CD4-positive, alpha-beta T cell treated with Interleukin-15 for 4 hours (primary cell): ENCODE data around the gene HNRNPA1L2.
"Not testable (repeated sequence)": the region's sequence is repeated elsewhere in the genome, so short reads cannot be mapped to it uniquely, and the experiment has no call there.

Source experiments
- DNase-seq: peaks from one replicate; pipeline ENCODE4 v3.0.0-alpha.2; 2020; ENCODE audit warnings: low spot score

HNRNPA1L2 gene

DNA sequence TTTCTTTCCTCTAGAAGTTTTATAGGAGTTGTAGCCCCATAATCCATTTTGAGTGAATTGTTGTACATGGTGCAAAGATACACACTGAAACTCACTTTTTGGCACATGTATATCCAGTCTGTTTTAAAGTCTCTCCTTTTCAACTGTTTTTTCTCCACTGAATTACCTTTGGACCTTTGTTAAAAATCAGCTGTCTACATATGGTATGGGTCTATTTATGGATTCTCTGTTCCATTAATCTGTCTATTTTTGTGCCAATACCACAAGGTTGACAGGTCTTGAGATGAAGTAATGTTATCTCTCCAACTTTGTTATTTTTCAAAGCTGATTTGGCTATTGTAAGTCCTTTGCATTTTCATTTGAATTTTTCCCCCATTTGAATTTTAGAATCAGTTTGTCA is 4.7 kb downstream of the HNRNPA1L2 start:
- no peak for DNase-seq

DNA sequence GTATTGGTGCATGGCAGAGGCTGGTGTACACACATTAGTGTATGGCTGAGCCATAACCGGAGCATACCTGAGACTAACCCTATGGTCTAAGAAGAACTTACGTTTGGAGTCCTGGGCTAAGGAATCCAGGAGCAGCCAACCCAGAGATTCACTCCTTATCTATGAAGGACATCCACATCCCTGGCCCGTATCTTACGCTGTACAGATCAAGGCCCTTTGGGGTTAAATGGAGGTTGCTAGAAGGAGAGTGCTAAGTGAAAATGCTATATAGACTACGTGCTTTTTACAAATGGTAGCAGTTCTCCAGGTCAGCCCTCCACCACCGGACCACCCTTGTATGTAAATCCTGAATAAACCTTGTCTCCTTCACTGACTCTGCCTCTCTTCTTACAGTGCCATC is 8.5 kb downstream of the HNRNPA1L2 start:
- DNase-seq, result no peak

DNA sequence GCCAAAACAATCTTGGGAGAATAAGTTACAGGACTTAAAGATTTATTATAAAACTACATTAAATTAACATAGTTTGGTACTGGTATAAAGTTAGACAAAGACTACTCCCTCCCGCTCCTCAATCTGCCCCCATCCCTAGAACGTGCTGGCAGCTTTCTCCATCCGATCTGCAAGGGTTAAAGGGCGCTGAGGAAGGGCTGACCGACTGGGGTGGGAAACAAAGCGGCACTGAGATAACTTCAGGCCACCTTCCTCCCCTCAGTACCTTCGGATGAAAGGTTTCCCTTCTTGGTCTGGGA is 9.6 kb downstream of the HNRNPA1L2 start:
- no peak for DNase-seq

DNA sequence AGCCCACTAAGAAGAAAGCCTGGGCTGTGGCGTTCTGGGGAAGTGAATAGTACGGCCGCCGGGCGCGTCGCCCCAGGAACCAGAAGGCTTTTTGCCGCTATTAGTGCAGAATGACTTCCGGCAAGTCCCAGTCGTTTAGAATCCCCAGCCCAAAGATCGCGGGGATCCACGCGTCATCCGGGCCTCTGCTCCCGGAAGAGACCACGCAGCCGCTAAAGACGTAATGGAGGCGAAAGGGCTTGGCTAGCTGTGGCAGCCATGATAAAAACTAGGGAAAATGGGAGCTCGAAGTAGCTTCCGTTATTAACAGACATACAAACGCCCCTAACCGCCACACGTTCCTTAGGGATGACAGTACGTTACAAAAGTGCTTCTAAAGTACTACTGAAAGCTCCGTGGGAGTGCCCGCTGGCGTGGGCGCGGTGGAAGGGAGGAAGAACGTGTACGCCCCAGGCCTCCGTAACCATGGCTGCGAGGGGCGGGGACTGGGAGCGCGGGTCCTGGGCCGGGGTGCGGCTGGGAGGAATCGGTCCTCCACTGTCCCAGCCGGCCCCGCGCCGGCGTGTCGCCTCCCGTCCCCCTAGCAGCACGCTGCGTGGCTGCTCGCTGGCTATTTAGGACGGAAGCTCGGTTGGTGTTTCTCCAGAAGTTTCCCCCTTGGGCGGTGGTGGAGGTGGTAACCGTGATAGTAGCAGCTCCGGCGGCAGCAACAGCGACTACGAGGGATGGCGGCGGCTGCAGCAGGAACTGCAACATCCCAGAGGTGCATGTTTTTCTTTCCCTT is 10.2 kb downstream of the HNRNPA1L2 start, which contains the start of gene SUGT1:
Gene SUGT1, plus strand, starts transcription at position 641 of the 784 bp plus-strand sequence. Its CDS starts 85 bp downstream, at position 726.
- DNase-seq, result peak; percentile 96

DNA sequence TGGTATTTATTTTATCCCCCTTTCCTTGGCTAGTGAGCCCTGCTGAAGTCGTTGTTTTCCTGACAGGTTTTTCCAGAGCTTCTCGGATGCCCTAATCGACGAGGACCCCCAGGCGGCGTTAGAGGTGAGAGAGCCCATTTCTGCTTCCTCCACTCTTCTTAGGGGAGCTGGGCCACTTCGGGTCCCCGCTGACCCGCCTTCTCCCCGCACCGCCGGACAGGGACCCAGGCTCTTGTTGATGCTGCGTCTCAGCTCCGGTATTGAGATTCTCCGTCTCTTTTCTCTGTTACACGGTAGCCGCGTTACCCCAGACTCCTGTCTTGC is 10.7 kb downstream of the HNRNPA1L2 start:
- DNase-seq, result no peak

DNA sequence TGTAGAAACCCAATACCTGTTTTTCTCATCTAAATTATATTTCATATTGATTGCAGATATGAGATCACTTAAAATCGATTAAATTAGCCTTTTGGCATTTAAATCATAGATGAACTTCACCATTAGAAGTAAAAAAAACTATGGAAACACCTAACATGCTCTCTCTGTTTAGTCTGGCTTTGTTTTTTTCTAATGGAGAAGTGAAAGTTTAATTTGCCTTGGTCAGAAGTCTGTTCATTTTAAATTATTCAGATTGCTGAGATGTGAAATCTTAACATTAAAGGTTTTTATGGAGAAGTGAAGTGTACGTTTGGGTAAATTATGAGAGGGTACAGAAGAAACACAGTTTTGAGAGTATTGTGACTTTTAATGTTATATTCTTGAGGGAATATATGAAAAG is 17.1 kb downstream of the HNRNPA1L2 start:
- no peak for DNase-seq

DNA sequence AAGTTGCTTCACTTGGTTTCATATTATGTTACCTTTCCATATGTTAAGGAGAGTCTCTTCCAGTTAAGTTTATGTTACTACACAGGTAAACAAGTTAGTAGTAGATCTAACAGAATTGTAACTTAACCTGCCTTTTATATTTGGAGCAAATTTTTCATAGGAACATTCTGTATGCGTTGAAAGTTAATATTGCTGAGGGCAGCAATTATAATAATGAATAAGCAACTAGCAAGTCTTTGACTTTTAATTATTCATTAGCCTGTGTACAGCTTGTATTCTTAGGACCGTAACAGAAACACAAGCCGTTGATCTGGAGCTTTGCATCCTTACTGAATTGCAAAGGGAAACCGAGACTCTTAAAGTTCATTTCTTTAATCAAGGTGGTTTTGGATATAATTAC is 22.0 kb downstream of the HNRNPA1L2 start:
- DNase-seq, result no peak

DNA sequence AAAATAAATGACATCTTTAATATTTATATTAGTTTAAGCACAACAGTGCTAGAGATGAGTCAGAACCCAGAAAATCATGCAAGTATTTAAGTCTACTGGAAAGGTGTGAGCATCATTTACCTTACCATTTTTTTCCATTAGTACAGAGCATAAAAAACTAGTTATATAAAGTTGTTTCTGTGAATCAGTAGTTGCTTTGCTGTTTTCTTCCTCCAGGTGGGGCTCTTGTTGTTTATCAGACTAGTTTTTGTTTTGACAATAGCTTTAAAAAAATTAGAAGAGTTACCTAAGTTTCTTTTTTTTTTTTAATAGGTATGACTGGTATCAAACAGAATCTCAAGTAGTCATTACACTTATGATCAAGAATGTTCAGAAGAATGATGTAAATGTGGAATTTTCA is 23.1 kb downstream of the HNRNPA1L2 start:
- DNase-seq, result peak; percentile 14

DNA sequence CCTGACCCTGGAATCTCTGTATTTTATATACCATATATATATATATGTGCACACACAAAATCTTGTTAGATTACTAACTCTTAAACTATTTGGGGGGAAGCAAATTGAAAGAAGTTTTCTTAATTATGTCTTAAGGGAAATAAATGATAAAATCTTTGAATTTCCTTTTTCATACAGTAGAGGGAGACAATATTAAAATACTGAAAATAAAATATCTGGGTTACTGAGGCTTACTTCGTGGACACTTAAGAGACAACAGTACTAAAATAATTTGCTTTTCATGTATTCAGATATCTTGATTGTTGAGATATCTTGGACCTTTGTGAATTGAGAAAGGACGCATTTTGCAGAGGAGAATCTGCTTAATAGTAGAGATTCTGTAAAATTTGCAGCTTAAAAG is 27.4 kb downstream of the HNRNPA1L2 start:
- no peak for DNase-seq

DNA sequence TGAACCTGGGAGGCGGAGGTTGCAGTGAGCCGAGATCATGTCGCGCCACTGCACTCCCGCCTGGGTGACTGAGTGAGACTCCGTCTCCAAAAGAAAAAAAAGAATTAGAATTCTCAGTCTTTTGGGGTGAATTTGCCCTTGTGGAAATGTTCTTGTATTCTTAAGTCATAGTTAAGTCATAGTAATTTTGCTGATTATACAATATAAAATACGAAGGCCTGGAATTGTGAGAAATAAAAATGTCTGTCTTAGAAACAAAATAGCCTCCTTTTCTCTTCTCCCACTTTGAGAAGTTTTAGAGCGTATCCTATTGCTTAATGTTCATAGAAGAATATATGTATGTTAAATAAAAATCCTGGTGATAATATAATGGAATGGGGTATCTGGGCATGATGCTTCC is 28.5 kb downstream of the HNRNPA1L2 start:
- DNase-seq, result no peak

DNA sequence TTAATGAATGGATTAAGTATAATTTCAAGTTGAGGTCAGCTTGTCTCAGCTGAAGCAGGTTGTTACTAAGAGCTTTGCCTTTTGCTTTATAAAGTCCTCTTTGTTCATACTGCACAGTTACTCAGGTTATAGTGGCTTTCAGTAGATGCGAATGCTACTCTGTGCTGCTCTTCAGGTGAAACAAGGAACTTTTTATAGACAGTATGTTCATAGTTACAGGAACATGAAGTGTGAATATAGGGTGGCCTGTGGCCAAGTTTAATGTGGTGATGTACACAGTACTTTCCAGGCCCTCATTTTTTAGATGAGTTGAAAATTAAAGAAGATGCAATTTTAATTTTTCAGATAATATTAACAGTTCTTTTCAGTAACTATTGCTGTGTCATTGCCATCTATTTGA is 31.2 kb downstream of the HNRNPA1L2 start:
- no peak for DNase-seq

DNA sequence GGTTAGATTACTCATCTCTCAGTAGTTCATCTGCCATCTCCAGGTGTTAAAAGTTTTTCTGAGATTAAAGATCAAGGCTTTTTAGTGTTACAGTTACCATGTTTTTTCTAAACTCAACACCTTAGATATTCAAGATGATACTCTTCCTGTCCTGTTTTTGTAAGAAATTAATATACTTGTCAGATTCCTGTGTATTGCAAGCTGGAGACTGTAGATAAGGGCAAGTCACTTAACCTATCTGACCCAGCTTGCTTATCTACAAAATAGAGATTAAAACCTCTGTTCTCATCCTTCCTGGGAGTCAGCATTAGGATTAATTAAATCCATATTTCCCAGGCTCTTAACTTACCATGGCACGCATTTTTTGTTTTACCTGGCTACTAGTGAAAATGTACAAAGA is 35.6 kb downstream of the HNRNPA1L2 start:
- DNase-seq, result no peak

DNA sequence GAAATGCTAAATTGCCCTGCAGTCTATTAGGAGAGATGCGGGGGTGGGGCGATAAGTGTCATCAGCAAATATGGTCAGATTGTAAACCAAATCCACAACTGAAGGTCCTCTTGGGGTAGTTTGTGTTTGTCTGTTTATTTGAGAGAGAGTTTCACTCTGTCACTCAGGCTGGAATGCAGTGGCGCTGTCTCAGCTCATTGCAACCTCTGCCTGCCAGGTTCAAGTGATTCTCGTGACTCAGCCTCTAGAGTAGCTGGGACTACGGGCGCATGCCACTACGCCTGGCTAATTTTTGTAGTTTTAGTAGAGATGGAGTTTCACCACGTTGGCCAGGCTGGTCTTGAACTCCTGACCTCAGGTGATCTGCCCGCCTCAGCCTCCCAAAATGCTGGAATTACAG is 43.6 kb downstream of the HNRNPA1L2 start:
- not testable (repeated sequence) for DNase-seq

DNA sequence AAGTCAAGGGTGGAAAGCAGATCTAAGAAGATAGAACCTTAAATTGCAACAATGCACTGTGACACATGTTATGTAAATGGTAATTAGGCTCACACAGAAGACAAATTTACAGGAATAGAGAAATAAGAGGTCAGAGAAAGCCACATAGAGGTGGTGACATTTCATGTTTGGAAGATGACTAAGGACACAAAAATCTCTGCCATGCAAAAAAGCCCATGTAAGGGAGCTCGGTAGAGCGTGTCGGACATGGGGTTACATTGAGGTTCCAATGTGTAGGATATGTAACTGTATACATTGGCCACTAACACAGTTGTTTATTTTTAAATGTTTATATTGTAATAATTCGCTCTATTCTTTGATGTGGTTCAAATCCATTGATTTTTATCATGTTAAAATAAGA is 44.1 kb downstream of the HNRNPA1L2 start:
- DNase-seq, result no peak
